Adipocyte (in vitro differentiated cells): Measurements from ENCODE around the gene WIPF3.
A peak's percentile ranks its signal among the peaks of the same experiment; 100 is the strongest.

ENCODE experiments used
- DNase-seq: peaks from one replicate; pipeline ENCODE4 v3.0.0-alpha.2; 2015; ENCODE audit warnings: low read depth
- H3K27me3 ChIP-seq: replicated peaks from 2 replicates; pipeline ENCODE4 v1.7.0; 2013; ENCODE audit warnings: mild to moderate bottlenecking, low read length, moderate library complexity; ENCODE audit not compliant: control insufficient read depth, insufficient read depth
- H3K36me3 ChIP-seq: 2 replicates; pipeline ENCODE4 v1.7.0; 2013; ENCODE audit warnings: low read length, mild to moderate bottlenecking, moderate library complexity; ENCODE audit not compliant: control insufficient read depth, insufficient read depth, severe bottlenecking
- H3K4me1 ChIP-seq: 2 replicates; pipeline ENCODE4 v1.7.0; 2013; ENCODE audit warnings: mild to moderate bottlenecking, low read length, moderate library complexity; ENCODE audit not compliant: control insufficient read depth, insufficient read depth
- H3K4me3 ChIP-seq: 2 replicates; pipeline ENCODE4 v1.7.0; 2013; ENCODE audit warnings: mild to moderate bottlenecking, low read length, moderate library complexity
- H3K9ac ChIP-seq: 2 replicates; pipeline ENCODE4 v1.7.0; 2013; ENCODE audit warnings: mild to moderate bottlenecking, low read length, moderate library complexity
- H3K9me3 ChIP-seq: 2 replicates; pipeline ENCODE4 v1.7.0; 2013; ENCODE audit warnings: mild to moderate bottlenecking, low read length, moderate library complexity; ENCODE audit not compliant: control insufficient read depth

WIPF3 gene

GRCh38 chr7:29794959-29795629, 11.2 kb upstream of the WIPF3 start:
- Histone ChIP-seq H3K4me3 (no peak overlapping the region), H3K9ac (no peak overlapping the region), H3K36me3 (no peaks in the 10 kb centered on the region), H3K27me3 (peaks cover 6% of the 10 kb centered on the region), H3K4me1 (no peaks in the 10 kb centered on the region), H3K9me3 (no peaks in the 10 kb centered on the region)
- DNase-seq: no peak

GRCh38 chr7:29795696-29796580, 10.4 kb upstream of the WIPF3 start:
- Histone ChIP-seq H3K9me3 (no peaks in the 10 kb centered on the region), H3K9ac (no peak overlapping the region), H3K27me3 (peaks cover 6% of the 10 kb centered on the region), H3K4me1 (no peaks in the 10 kb centered on the region), H3K4me3 (no peak overlapping the region), H3K36me3 (no peaks in the 10 kb centered on the region)
- DNase-seq: no peak

- no peak for DNase-seq
- H3K4me1 ChIP-seq: no peaks in the 10 kb centered on the region
- peaks cover 1% of the 10 kb centered on the region for H3K9me3 ChIP-seq
- H3K36me3 ChIP-seq: no peaks in the 10 kb centered on the region
- H3K9ac ChIP-seq: no peak overlapping the region
- H3K27me3 ChIP-seq: peaks cover 6% of the 10 kb centered on the region
- H3K4me3 ChIP-seq: no peak overlapping the region
These were observed 9.0 kb upstream of the WIPF3 start for GRCh38 chr7:29797112-29797944.

DNA sequence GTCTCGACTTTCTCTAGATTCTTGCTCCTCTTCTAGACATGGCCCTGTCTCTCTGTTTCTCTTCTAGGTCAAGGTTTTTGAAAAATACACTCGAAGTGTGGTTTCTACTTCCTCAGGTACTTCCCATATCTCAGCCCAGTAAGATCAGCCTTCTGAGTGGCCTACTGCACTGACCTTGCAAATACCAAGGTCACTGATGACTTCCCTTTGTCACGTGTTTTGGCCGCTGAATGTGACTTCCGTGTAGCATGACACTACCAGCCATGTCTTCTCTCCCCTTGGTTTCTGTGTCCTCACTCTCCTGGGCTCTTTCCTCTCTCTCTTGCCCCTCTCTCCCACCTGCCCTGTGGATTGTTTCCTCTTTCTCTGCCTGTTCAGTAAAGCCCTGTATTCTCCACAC, 7.9 kb upstream of the WIPF3 start:
- no peak overlapping the region for H3K4me3 ChIP-seq
- no peaks in the 10 kb centered on the region for H3K36me3 ChIP-seq
- H3K4me1 ChIP-seq: no peaks in the 10 kb centered on the region
- peaks cover 13% of the 10 kb centered on the region for H3K27me3 ChIP-seq
- DNase-seq: no peak
- no peak overlapping the region for H3K9ac ChIP-seq
- H3K9me3 ChIP-seq: peaks cover 3% of the 10 kb centered on the region

DNA sequence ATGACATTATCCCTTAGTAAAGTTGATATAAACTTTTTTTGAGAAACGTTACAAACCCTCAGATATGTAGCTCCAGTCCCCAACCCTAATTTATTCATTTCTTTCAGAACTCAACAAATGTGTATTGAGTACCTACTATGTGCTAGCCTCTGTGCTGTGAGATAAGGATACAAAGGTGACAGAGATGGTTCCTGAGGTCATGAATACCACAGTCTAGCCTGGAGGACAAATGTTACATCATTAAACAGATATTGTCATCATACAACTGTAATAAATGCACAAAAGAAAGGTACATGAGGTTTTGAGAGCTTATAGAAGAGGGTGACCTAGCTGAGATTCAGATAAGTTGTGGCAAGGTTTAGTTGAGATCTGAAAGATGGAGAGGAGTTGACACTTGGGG, 4.4 kb upstream of the WIPF3 start:
- peaks cover 37% of the 10 kb centered on the region for H3K27me3 ChIP-seq
- peaks cover 3% of the 10 kb centered on the region for H3K9me3 ChIP-seq
- H3K36me3 ChIP-seq: no peaks in the 10 kb centered on the region
- no peak overlapping the region for H3K4me3 ChIP-seq
- no peak overlapping the region for H3K9ac ChIP-seq
- H3K4me1 ChIP-seq: no peaks in the 10 kb centered on the region
- no peak for DNase-seq

DNA sequence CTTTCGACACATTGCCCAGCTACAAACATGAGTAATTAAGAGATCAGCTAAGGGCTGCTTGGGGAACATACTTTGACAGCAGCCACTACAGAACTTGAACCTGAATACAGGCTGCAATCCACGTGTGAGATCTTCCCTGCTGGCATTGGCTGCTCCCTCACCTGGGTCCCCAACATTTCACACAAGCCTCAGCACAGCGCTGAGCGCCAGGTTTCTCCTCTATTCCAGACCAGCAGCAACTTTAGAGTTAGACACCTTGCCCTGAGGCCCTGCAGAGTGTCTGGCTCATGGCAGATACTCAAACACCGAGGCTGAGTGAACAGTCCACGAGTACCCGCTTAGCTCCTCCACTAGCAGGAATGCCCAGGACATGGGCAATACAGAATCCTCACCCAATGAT, 1.3 kb upstream of the WIPF3 start:
- Histone ChIP-seq H3K9ac (no peak overlapping the region), H3K4me3 (no peak overlapping the region), H3K27me3 (peaks cover 57% of the 10 kb centered on the region), H3K4me1 (no peaks in the 10 kb centered on the region), H3K9me3 (peaks cover 3% of the 10 kb centered on the region), H3K36me3 (no peaks in the 10 kb centered on the region)
- DNase-seq: no peak

GRCh38 chr7:29805886-29806207, 461 bp upstream of the WIPF3 start:
- peaks cover 3% of the 10 kb centered on the region for H3K9me3 ChIP-seq
- no peaks in the 10 kb centered on the region for H3K36me3 ChIP-seq
- no peak for DNase-seq
- no peaks in the 10 kb centered on the region for H3K4me1 ChIP-seq
- H3K27me3 ChIP-seq: peaks cover 65% of the 10 kb centered on the region
- no peak overlapping the region for H3K9ac ChIP-seq
- H3K4me3 ChIP-seq: peak overlapping the region; percentile 72

DNA sequence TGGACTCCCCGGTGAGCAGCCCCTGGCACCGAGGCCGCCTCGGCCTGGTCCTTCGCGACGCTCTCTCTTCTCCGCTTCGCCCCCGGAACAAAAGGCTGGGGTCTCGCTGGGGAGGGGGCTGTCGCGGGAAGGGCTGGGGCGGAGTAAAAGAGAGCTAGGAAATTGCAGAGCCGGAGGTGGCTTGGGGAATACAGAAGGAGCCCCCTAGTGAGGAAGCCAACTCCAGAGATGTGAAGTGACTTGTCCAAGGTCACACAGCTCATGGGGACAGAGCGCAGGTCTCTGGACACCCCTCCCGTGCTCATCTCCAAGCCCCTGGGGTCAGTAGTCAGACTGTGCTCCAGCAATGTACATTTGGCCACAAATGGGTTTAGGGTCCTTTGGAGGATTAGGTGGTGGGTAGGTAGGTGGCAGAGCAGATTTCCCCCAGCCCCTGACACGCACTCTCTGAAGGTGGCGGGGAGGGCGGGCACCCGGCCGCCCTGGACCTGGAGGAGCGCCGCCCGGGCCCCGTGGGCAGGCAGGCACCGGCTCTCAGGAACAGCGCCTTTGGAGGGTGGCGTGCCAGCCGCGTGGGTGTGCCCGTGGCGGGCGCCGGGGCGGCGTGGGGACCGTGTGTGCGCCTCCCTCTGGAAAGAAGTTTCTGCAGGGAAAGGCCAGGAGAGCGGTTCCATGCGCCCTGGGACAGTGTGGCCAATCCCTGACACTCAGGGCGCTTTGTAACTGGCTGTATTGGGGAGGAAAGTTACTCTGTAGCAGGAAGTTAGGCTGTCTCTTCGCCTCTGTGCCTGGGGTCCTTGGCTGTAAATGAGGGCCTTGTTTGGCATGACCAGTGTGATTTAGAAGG, 910 bp downstream of the WIPF3 start:
- H3K4me1 ChIP-seq: no peaks in the 10 kb centered on the region
- H3K9me3 ChIP-seq: peaks cover 3% of the 10 kb centered on the region
- H3K27me3 ChIP-seq: peaks cover 65% of the 10 kb centered on the region
- peak; percentile 2 for DNase-seq
- no peak overlapping the region for H3K9ac ChIP-seq
- no peaks in the 10 kb centered on the region for H3K36me3 ChIP-seq
- peak overlapping the region; percentile 72 for H3K4me3 ChIP-seq

DNA sequence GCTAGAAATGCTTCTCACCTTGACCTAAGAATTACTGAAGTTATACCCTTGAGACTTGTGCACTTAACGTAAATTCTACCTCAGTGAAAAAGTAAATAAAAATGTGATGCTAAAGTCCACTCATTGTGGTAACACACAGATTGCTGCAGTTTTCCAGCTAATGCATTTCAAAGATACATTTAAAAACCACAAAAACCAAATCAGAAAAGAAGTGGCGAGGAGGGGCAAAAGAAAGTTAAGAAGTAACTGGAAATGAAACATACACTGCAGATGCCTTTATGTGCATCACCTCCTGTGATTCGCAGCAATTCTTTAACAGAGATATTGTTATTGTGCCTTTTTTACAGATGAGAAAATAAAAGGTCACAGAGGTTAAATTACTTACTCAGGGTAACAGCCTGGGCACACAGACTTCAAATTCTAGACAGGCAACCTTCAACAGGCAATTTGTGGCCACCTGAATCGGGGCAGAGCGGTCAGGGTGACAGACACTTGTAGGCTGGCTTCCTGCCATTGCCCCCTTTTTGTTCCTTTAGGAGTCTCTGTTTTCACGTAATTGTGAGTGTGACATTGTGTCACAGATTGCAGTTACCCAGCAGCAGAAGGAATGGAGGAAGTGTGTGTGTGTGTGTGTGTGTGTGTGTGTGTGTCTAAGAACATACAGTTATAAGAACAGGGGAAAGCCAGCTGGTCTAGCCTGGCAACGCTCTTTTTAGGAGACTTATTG, 1.9 kb downstream of the WIPF3 start:
- H3K4me3 ChIP-seq: no peak overlapping the region
- H3K4me1 ChIP-seq: no peaks in the 10 kb centered on the region
- H3K9ac ChIP-seq: no peak overlapping the region
- H3K9me3 ChIP-seq: no peaks in the 10 kb centered on the region
- DNase-seq: no peak
- H3K27me3 ChIP-seq: peaks cover 60% of the 10 kb centered on the region
- H3K36me3 ChIP-seq: no peaks in the 10 kb centered on the region

GRCh38 chr7:29809533-29810155, 3.3 kb downstream of the WIPF3 start:
- H3K4me1 ChIP-seq: no peaks in the 10 kb centered on the region
- no peak overlapping the region for H3K4me3 ChIP-seq
- no peaks in the 10 kb centered on the region for H3K9me3 ChIP-seq
- no peak for DNase-seq
- no peaks in the 10 kb centered on the region for H3K36me3 ChIP-seq
- no peak overlapping the region for H3K9ac ChIP-seq
- peaks cover 56% of the 10 kb centered on the region for H3K27me3 ChIP-seq
